MM.1S (cell line): ENCODE measurements around the gene PPP1R9B.

ENCODE experiments used
- CTCF ChIP-seq: fragments of 300-600 bp; sonication (generic); IDR thresholded peaks from 2 replicates; pipeline ENCODE4 v1.5.1; 2016; ENCODE audit warnings: antibody characterized with exemption, low read length, mixed read lengths
- EZH2 ChIP-seq: fragments of 300-600 bp; sonication (generic); optimal IDR thresholded peaks from 2 replicates; pipeline ENCODE3; 2017; ENCODE audit warnings: low read depth, mild to moderate bottlenecking, antibody characterized with exemption, low read length, mixed read lengths

- TF ChIP-seq CTCF: no peak
- no peak for TF ChIP-seq EZH2
Observed at GRCh38 chr17:50114401-50114800, 36.1 kb downstream of the PPP1R9B start.
